Right lobe of liver (tissue), 6 donors: ENCODE data around the gene FAF2. TPM values are rescaled to one million over a fixed set of nuclear protein-coding genes. Genes with fewer than 3 reads are reported as not detected.
A peak's percentile ranks its signal among the peaks of the same experiment; 100 is the strongest.
"Not testable (repeated sequence)": the region's sequence is repeated elsewhere in the genome, so short reads cannot be mapped to it uniquely, and the experiment has no call there.

Experiments used
- ATAC-seq, 4 donors: fragments of 200-7000 bp; cut with Tn5 transposase; one replicate each; pipeline ENCODE4 v1.9.1; 2020; ENCODE audit warnings: mild to moderate bottlenecking in 4 of 4, moderate library complexity in 4 of 4
- DNase-seq, 3 donors: peaks; one replicate each; pipeline ENCODE4 v3.0.0-alpha.2; 2020
- H3K27ac ChIP-seq, 3 donors: fragments of 200-600 bp; one replicate each; pipeline ENCODE4 v1.8.0; 2022
- H3K27me3 ChIP-seq, 2 donors: fragments of 200-600 bp; one replicate each; pipeline ENCODE4 v1.8.0; 2022
- H3K36me3 ChIP-seq, 4 donors: fragments of 200-600 bp; sonication (generic) in 1 of 4; one replicate each; pipeline versions ENCODE4 v1.5.1 to v1.8.0; 2017 to 2022; ENCODE audit warnings: control low read depth in 1 of 4
- H3K4me1 ChIP-seq, 4 donors: fragments of 200-600 bp; sonication (generic) in 1 of 4; one replicate each; pipeline versions ENCODE4 v1.5.1 to v1.8.0; 2017 to 2022; ENCODE audit warnings: control low read depth in 1 of 4
- H3K4me3 ChIP-seq, 3 donors: fragments of 200-600 bp; one replicate each; pipeline ENCODE4 v1.8.0; 2022
- H3K9me3 ChIP-seq, 4 donors: fragments of 200-600 bp; sonication (generic) in 1 of 4; one replicate each; pipeline versions ENCODE4 v1.5.1 to v1.8.0; 2017 to 2022; ENCODE audit warnings: control low read depth in 1 of 4
- CTCF ChIP-seq, 4 donors: fragments of 200-600 bp in 3 of 4; fragments of 450-650 bp in 1 of 4; IDR thresholded peaks; one replicate each; pipeline versions ENCODE4 v1.5.1 to v1.8.0; 2016 to 2022; ENCODE audit warnings: antibody characterized with exemption in 4 of 4, mild to moderate bottlenecking in 2 of 4
- POLR2A ChIP-seq: fragments of 450-650 bp; IDR thresholded peaks from one replicate; pipeline ENCODE4 v1.6.1; 2017; ENCODE audit warnings: antibody characterized with exemption, mild to moderate bottlenecking
- WGBS: methylation state at CpG from one replicate; pipeline ENCODE4 v1.1.6; 2018; ENCODE audit warnings: low coverage, low lambda C conversion rate; ENCODE audit not compliant: insufficient coverage; ENCODE audit errors: missing lambda C conversion rate; 5-methylcytosine and 5-hydroxymethylcytosine counted together
- intact Hi-C, 2 donors: fragments of 100-400 bp; cut with DNase I; formaldehyde crosslinking; loops; one replicate each; pipeline versions ENCODE4 v1.11.2 to v1.14.1; 2022
- total RNA-seq, 6 experiments: library from RNA; depleted of rRNA in 2 of 6; stranded (reverse); fragments of >200 nt in 2 of 6; fragmentation: NEBNext Ultra II Directional in 3 of 6; extraction: Animal tissue kit (Norgen Biotek cat#: 25700) in 3 of 6; gene quantifications; one replicate each; pipeline versions ENCODE4 v1.1.0 to v1.2.4, GENCODE V29; 2016 to 2023
- donor health status: DM: no; HTN: yes; CAD: no.
- donor health status: DM: no; HTN: no; CAD: no.
- donor health status: DM: no; HTN: no; CAD: no.
- donor health status: DM: no; HTN: yes; CAD: no.
- donor health status: DM: no; HTN: yes; CAD: no.

Gene FAF2
- total RNA-seq, 6 experiments from 2014 or later: 17.5 to 23.3 (median 19.8) TPM

DNA sequence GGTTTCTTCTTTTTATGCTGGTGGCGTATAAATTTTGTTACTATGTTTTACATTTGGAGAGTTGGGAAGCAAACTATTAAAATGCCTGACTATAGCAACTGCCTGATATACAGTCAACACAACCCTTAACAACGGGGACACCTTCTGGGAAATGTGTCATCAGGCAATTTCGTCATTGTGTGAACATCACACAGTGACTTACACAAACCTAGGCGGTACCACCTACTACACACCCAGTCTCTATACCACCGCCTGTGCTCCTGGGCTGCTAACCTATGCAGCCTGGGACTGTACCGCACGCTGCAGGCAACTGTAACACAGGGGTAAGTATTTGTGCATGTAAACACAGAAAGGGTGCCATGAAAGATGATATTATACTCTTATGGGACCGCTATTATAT lies 99.6 kb downstream of the FAF2 start:
- peak in 2 of 4 donors; percentile 9 to 30 for ATAC-seq
- Histone ChIP-seq H3K4me1 (peaks cover 0 to 9% (median 0%) of the 10 kb centered on the region in 4 donors), H3K27ac (no peak overlapping the region), H3K27me3 (no peaks in the 10 kb centered on the region), H3K4me3 (no peak overlapping the region), H3K36me3 (no peaks in the 10 kb centered on the region), H3K9me3 (no peaks in the 10 kb centered on the region)
- 52% methylated on average over 7 of the region's 8 CpGs for WGBS
- TF ChIP-seq POLR2A (no peak), CTCF (IDR thresholded peaks at IDR 0.05) (no peak)
- no peak for DNase-seq
- intact Hi-C loops: no loop called here

GRCh38 chr5:176548967-176549444 lies 100.8 kb downstream of the FAF2 start, which contains the start of gene CDHR2:
Gene CDHR2, plus strand, starts transcription at chr5:176549342. Its CDS starts 16,011 bp downstream, at chr5:176565353.
- peak within 1 kb of the TSS in 1 of 3 donors; percentile 18 for H3K27ac ChIP-seq
- no peaks in the 10 kb centered on the region for H3K27me3 ChIP-seq
- no peaks in the 10 kb centered on the region for H3K9me3 ChIP-seq
- no peaks in the 10 kb centered on the region for H3K36me3 ChIP-seq
- WGBS: 31% methylated on average over 5 of the region's 18 CpGs
- intact Hi-C loops: no loop called here
- ATAC-seq (peak; percentile 64 to 87 (median 72)), DNase-seq (peak in 2 of 3 donors; percentile 42 to 78)
- no peak within 1 kb of the TSS for H3K4me3 ChIP-seq
- TF ChIP-seq POLR2A (peak; percentile 43), CTCF (IDR thresholded peaks at IDR 0.05) (no peak)
- peaks cover 0 to 9% (median 0%) of the 10 kb centered on the region in 4 donors for H3K4me1 ChIP-seq

- H3K9me3 ChIP-seq: no peaks in the 10 kb centered on the region
- H3K4me3 ChIP-seq: no peak overlapping the region
- peaks cover 0 to 9% (median 0%) of the 10 kb centered on the region in 4 donors for H3K4me1 ChIP-seq
- no peaks in the 10 kb centered on the region for H3K36me3 ChIP-seq
- H3K27me3 ChIP-seq: no peaks in the 10 kb centered on the region
- TF ChIP-seq CTCF (IDR thresholded peaks at IDR 0.05) (no peak), POLR2A (no peak)
- no peak overlapping the region for H3K27ac ChIP-seq
- ATAC-seq (peak; percentile 39 to 60 (median 48)), DNase-seq (peak in 1 of 3 donors; percentile 69)
- 50% methylated on average over 2 of the region's 7 CpGs for WGBS
- intact Hi-C loops: no loop called here
Measured at GRCh38 chr5:176549871-176550270, 101.7 kb downstream of the FAF2 start.

GRCh38 chr5:176550275-176550831 lies 102.2 kb downstream of the FAF2 start:
- H3K4me1 ChIP-seq: peaks cover 0 to 9% (median 0%) of the 10 kb centered on the region in 4 donors
- H3K27ac ChIP-seq: no peak overlapping the region
- no peaks in the 10 kb centered on the region for H3K27me3 ChIP-seq
- ATAC-seq: no peak
- H3K36me3 ChIP-seq: no peaks in the 10 kb centered on the region
- H3K4me3 ChIP-seq: no peak overlapping the region
- TF ChIP-seq POLR2A (no peak), CTCF (IDR thresholded peaks at IDR 0.05) (no peak)
- intact Hi-C loops: no loop called here
- H3K9me3 ChIP-seq: no peaks in the 10 kb centered on the region
- DNase-seq: peak in 1 of 3 donors; percentile 50
- 68% methylated on average over 14 of the region's 16 CpGs for WGBS

DNA sequence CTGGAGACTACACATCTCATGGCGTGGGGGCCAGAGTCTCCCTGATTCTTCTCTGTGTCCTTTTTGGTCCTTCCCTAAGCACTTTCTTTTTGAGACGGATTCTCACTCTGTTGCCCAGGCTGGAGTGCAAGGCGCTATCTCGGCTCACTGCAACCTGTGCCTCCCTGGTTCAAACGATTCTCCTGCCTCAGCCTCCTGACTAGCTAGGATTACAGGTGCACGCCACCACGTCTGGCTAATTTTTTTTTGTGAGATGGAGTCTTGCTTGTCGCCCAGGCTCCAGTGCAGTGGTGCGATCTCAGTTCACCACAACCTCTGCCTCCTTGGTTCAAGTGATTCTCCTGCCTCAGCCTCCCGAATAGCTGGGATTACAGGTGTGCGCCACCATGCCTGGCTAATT lies 102.8 kb downstream of the FAF2 start:
- H3K9me3 ChIP-seq, H3K4me1 ChIP-seq, H3K27ac ChIP-seq, H3K36me3 ChIP-seq, intact Hi-C loops, ATAC-seq, H3K27me3 ChIP-seq, H3K4me3 ChIP-seq, DNase-seq: not testable (repeated sequence)
- 83% methylated on average over 9 of the region's 11 CpGs for WGBS
